ENCODE results near the gene DCPS. TPM values are rescaled to one million over a fixed set of nuclear protein-coding genes. Genes with fewer than 3 reads are reported as not detected.

DCPS gene
- total RNA-seq, 1 experiment from 2014 or later = 25.6 TPM

GRCh38 chr11:126352934-126353801 lies 49.3 kb downstream of the DCPS start:
- intact Hi-C loops (cut with micrococcal nuclease) = no loop called here
- DNase-seq (ENCODE audit: low read depth, low spot score) (no peak), ATAC-seq (0 out of 2 replicates have a peak, but pooled peaks have one; percentile 1)
- no peaks in the 10 kb centered on the region for H3K27me3 ChIP-seq (ENCODE audit: insufficient read depth, low read length)
- H3K9me3 ChIP-seq (ENCODE audit: control insufficient read depth in 1 of 2, insufficient read depth in 1 of 2, low read depth in 1 of 2, low read length in 2 of 2) = no peaks in the 10 kb centered on the region
- ChIA-PET RAD21 (ENCODE audit: low non-redundant PET in 1 of 2, low total read pairs in 2 of 2, uncharacterized antibody in 2 of 2, unreplicated experiment in 2 of 2) (interaction anchor here in 1 of 2 experiments (0.6 kb wide), 1 partner anchor 134 kb away, joined by 5 read pairs; no protein-coding TSS in a partner anchor), CTCF (interaction anchor here (1.4 kb wide), 1 partner anchor 128 kb away, joined by 6 read pairs; no protein-coding TSS in a partner anchor), POLR2A (no interaction called here)
- H2AFZ ChIP-seq (ENCODE audit: low read depth, low read length, poor library complexity, severe bottlenecking) = no peak overlapping the region
- peak overlapping the region; percentile 40; the same call in 1 of the 2 replicates for H3K27ac ChIP-seq (ENCODE audit: low read depth, low read length)
- H4K20me1 ChIP-seq (ENCODE audit: insufficient read depth) = no peaks in the 10 kb centered on the region
- no TSS peak for BruUV-seq (replicated peaks)
- H3K4me3 ChIP-seq (replicated peaks in 1 of 2; ENCODE audit: low read depth in 1 of 2, low read length in 2 of 2) = peak overlapping the region in 1 of 2 experiments; percentile 36; a peak in 2 of 4 replicates
- H3K4me2 ChIP-seq (ENCODE audit: low read length) = peak overlapping the region; percentile 69
- no peak for TF ChIP-seq YY1 (IDR thresholded peaks at IDR 0.05; ENCODE audit: extremely low read depth, insufficient replicate concordance, low read depth, low read length)
- TF ChIP-seq SRF (IDR thresholded peaks at IDR 0.05; ENCODE audit: low read depth) = no peak
- TF ChIP-seq MAX (IDR thresholded peaks at IDR 0.05) = peak; percentile 59; the same call in 1 of the 2 replicates
- H3K4me1 ChIP-seq (ENCODE audit: control insufficient read depth in 1 of 2, insufficient read depth in 2 of 2, low read length in 2 of 2) = peaks cover 17 to 38% of the 10 kb centered on the region in 2 experiments
- peak overlapping the region; percentile 22 for H3K9ac ChIP-seq (ENCODE audit: low read length)
- 0 out of 4 replicates have a peak, but pooled peaks cover 0 to 6% of the 10 kb centered on the region in 2 experiments for H3K36me3 ChIP-seq (ENCODE audit: control insufficient read depth in 1 of 2, insufficient read depth in 2 of 2, low read length in 2 of 2)
- H3K9me2 ChIP-seq (ENCODE audit: insufficient read depth) = no peaks in the 10 kb centered on the region
- H3K79me2 ChIP-seq (ENCODE audit: insufficient read depth, low read length) = peaks cover 33% of the 10 kb centered on the region; the same call in 1 of the 2 replicates

GRCh38 chr11:126354631-126355323 lies 50.9 kb downstream of the DCPS start:
- Histone ChIP-seq H3K4me1 (ENCODE audit: control insufficient read depth in 1 of 2, insufficient read depth in 2 of 2, low read length in 2 of 2) (peaks cover 20 to 40% of the 10 kb centered on the region in 2 experiments), H3K9me3 (ENCODE audit: control insufficient read depth in 1 of 2, insufficient read depth in 1 of 2, low read depth in 1 of 2, low read length in 2 of 2) (no peaks in the 10 kb centered on the region), H3K9me2 (ENCODE audit: insufficient read depth) (no peaks in the 10 kb centered on the region), H3K4me2 (ENCODE audit: low read length) (peak overlapping the region; percentile 87), H3K79me2 (ENCODE audit: insufficient read depth, low read length) (peaks cover 32% of the 10 kb centered on the region; the same call in 1 of the 2 replicates), H3K36me3 (ENCODE audit: control insufficient read depth in 1 of 2, insufficient read depth in 2 of 2, low read length in 2 of 2) (0 out of 4 replicates have a peak, but pooled peaks cover 0 to 6% of the 10 kb centered on the region in 2 experiments), H4K20me1 (ENCODE audit: insufficient read depth) (no peaks in the 10 kb centered on the region), H3K9ac (ENCODE audit: low read length) (peak overlapping the region; percentile 95), H3K27ac (ENCODE audit: low read depth, low read length) (peak overlapping the region; percentile 75), H3K4me3 (replicated peaks in 1 of 2; ENCODE audit: low read depth in 1 of 2, low read length in 2 of 2) (peak overlapping the region; percentile 73 to 95), H2AFZ (ENCODE audit: low read depth, low read length, poor library complexity, severe bottlenecking) (no peak overlapping the region), H3K27me3 (ENCODE audit: insufficient read depth, low read length) (no peaks in the 10 kb centered on the region)
- TSS peak; percentile 78 for BruUV-seq (replicated peaks)
- intact Hi-C loops (cut with micrococcal nuclease) = loop anchor here (2.0 kb wide), 1 partner anchor 50 kb away; no protein-coding TSS in a partner anchor
- ChIA-PET CTCF (interaction anchor here (1.4 kb wide), 1 partner anchor 126 kb away, joined by 6 read pairs; no protein-coding TSS in a partner anchor), RAD21 (ENCODE audit: low non-redundant PET in 1 of 2, low total read pairs in 2 of 2, uncharacterized antibody in 2 of 2, unreplicated experiment in 2 of 2) (no interaction called here), POLR2A (no interaction called here)
- DNase-seq (ENCODE audit: low read depth, low spot score) (no peak), ATAC-seq (peak; percentile 25)
- TF ChIP-seq ELF1 (IDR thresholded peaks at IDR 0.05; ENCODE audit: borderline replicate concordance, low read depth) (no peak), ATF3 (IDR thresholded peaks at IDR 0.05) (no peak)
